NCI-H510A (cell line): ENCODE results near the gene OTUD5.
A peak's percentile ranks its signal among the peaks of the same experiment; 100 is the strongest.

Experiments
- DNase-seq: peaks from one replicate; lab custom pipeline; 2025; lab: John Stamatoyannopoulos, UW

The OTUD5 gene

DNA sequence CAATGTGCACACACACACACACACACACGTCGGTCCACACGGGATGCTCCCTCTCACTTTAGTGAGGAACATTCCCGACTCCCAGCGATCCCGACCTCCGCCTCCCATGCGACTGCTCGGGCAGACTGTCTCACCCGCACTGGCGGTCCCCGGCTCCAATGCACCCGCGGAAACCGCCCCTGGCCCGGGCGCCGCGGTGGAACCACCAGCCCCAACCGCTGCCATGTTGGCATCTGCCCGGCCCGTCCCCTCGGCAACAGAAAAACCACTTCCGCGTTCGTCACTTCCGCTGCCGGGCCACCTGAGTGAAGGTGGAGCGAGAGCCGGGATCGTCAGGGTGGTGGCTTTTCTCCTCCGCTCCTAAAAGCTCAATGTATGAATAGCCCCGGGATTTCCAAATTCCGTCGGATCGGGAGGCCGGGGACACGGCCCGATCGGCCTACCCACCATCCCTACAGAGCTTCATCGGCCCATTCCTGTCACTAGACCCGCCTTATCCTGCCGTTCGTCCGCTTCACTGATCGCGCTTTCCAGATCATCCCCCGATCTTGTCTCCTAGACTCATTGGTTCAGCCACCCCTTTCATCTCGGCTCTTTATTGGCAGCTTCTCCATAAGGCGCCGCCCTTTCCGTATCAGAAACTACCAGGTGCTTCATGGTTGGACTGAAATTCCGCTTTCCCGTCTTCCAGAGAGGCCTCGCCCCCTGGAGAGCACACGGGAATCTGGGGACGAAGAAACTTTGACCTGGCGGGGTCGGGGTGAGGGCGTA is 45.8 kb downstream of the OTUD5 start, which contains the start of gene SLC35A2:
SLC35A2 (minus strand) TSS at position 235 of the 771 bp plus-strand sequence; CDS start at position 225, 10 bp downstream.
- DNase-seq = peak; percentile 81

DNA sequence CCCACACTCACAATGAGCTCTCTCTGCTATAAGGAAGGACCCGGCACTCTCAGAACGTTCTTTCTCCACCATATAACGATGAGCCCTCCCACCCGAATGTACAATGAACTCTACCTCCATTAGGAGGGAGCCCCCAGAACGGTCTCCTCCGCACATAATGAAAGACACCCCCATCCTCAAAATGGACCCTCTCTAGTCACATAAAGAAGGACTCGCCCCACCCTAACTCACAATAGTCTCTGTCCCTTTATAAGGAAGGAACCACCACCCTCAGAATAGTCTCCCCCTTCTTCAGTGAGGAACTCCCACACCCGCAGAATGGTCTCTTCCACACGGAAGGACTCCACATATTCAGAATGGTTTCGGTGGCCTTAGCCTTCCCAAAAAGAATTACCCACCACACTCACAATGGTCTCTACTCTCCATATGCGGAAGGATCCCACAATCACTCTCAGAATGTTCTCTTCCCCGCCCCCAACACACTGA is 46.4 kb downstream of the OTUD5 start:
- DNase-seq = no peak

DNA sequence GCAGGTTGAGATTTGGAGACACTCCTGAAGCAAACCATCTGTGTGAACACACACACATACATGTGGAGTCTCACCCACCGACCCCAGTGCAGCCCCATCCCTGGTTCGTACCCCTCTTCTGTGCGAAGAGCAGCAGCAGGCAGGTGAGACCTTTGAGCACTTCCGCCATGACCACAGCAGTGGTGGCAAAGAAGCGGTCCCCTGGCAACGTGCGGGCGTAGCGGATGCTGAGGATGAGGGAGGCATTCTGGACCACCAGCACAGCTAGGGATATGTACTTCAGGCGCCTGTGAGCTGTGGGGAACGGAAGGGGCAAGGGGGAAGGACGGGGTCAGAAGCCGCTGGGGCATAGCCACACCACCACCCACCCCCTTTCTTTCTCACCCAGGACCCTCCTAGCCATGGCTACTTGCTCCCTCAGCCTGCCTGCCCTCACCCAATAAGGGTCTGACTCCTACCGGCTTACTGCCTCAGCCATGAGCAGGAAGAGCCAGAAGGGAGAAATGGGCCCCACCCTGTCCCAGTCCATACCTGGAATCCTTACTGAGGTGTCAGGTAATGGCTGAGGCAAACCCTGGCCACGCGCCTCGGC is 47.6 kb downstream of the OTUD5 start:
- no peak for DNase-seq

DNA sequence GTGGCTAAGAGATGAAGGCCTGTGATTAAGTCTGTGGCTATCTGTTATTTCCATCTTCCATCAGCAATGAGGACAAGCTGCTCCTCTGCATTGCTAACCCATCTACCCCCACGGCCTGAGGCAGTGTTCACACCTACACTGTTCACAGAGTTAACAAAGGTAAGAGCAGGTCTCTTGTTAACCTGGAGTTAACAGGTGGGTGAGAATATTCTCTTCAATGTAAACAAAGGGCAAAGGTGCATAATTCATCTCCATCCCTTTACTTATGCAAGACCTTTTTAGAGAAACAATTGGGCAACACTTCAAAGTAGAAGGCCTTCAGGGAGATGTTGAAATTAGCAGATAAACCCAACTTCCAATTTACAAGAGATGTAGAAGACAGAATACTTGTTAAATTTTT is 48.8 kb downstream of the OTUD5 start:
- DNase-seq = no peak

DNA sequence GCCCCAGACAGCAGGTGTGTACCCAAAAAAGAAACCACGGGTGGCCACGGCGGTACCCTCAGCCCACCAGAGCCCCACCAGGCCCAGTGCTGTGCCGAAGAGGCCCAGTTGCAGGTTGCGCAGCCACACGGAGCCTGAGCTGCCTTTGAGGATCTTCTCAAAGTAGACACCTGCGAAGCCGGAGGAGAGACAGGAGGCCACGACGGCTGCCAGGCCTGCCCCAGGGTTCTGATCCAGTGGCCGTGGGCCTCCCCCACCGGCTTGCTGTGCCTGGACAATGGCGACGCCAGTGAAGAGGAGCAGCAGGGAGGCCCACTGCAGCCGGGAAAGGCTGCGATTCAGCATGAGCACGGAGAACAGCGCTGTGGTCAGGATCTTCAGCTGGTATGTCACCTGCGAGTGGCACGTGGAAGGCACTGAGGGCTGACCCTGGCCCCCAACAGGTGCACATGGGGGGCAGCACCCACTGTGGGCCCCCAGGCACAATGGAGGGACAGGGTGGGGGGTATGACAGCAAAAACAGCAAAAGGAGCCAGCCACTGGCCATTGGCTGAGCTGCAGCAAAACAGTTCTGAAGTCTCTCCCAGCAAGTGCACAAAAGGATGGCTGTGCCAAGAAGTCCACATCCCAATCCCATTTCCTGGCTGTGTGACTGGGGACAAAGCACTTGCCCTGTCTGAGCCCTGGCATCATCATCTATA is 52.2 kb downstream of the OTUD5 start:
- no peak for DNase-seq

DNA sequence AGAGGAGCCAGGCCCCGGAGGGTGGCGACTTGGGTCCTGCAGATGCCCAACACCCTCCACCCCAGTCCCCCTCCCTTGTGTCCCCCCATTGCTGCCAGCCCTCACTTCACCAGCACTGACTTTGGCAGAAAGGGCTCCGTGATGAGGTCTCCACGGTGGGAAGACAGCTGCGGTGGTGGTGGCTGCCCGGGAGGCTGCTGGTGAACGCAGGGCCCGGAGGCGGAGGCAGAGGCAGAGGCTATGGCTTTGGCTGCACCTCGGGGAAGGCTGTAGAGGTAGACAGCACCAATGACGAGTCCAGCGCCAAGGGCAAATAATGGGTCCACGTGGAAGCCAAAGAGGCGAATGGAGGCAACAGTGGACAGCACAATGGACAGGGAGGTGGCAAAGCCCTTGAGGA is 52.8 kb downstream of the OTUD5 start:
- DNase-seq = no peak

DNA sequence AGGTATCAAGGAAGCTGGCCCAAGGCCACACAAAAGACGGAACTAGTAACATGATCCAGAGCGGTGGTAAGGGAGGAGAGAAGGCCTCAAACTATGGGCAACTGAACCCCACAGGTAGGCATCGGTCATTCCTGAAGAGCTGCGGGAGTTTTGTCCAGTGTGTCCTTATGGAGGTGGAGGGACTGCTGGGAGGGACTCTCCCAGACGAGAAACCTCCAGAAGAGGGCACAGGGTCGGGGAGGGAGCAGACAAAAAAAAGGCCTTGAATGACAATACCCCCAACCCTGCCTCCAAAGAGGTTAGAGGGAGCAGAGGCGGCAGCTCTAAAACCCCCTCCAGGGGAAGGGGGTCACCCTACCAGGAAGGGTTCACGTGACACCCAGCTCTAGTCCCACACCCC is 53.2 kb downstream of the OTUD5 start:
- DNase-seq = no peak

DNA sequence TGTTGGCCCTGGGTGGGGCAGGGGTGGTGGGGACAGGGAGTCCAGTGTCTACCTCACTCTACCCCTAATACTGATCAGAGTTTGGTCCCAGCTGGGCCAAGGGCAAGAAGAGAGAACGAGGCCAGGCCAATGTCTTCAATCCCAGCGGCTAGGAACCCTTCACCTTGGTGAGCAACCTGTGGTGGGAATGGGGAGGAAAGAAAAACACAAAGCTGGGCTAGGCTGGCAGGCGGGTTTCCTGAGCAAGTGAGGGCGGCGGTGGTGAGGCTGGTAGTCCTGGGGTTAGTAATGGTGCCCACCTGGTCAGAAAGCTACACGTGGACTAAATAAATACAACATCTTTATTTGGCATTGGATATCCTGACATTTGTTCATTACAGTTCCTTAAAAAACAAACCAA is 54.1 kb downstream of the OTUD5 start:
- no peak for DNase-seq

DNA sequence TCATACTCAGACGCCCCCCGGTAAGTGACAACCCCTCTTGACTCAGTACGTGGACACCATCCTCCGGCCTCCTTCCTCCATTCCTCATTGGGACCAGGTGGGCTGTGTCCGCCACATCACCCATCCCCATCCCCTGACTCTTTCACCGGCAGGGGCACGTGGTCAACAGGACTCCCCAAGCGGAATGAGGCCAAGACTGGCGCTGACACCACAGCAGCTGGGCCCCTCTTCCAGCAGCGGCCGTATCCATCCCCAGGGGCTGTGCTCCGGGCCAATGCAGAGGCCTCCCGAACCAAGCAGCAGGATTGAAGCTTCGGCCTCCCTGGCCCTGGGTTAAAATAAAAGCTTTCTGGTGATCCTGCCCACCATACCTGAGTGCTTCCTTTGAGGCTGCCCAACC is 54.6 kb downstream of the OTUD5 start:
- DNase-seq = no peak

DNA sequence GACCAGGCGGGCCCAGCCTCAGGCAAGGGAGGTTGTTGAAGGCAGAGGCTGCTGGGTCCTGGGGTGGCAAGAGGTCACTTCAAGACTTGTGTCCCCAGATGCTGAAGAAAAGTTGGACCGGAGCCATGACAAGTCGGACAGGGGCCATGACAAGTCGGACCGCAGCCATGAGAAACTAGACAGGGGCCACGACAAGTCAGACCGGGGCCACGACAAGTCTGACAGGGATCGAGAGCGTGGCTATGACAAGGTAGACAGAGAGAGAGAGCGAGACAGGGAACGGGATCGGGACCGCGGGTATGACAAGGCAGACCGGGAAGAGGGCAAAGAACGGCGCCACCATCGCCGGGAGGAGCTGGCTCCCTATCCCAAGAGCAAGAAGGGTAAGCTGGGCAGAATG is 55.3 kb downstream of the OTUD5 start:
- no peak for DNase-seq

DNA sequence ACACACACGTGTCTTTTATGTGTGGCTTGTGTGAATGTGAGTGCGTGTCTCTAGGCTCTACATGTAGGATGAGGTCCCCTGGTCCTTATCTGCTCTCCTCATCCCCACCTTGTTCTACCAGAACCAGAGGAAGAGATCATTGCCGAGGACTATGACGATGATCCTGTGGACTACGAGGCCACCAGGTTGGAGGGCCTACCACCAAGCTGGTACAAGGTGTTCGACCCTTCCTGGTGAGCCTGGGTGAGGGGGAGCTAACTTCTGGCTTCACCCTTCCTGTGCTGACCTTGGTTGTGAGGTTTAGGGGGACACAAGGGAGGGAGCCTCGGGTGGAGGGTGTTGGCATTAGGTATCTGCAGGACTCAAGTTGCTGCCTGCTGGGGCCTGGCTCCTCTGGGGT is 56.3 kb downstream of the OTUD5 start:
- no peak for DNase-seq

DNA sequence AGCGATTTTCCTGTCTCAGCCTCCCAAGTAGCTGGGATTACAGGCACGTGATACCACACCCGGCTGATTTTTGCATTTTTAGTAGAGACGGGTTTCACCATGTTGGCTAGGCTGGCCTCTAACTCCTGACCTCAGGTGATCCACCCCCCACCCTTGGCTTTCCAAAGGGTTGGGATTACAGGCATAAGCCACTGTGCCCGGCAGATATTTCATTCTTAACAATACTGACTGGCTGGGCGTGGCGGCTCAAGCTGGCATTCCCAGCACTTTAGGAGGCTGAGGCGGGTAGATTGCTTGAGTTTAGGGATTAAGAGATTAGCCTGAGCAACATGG is 58.4 kb downstream of the OTUD5 start:
- DNase-seq = no peak

DNA sequence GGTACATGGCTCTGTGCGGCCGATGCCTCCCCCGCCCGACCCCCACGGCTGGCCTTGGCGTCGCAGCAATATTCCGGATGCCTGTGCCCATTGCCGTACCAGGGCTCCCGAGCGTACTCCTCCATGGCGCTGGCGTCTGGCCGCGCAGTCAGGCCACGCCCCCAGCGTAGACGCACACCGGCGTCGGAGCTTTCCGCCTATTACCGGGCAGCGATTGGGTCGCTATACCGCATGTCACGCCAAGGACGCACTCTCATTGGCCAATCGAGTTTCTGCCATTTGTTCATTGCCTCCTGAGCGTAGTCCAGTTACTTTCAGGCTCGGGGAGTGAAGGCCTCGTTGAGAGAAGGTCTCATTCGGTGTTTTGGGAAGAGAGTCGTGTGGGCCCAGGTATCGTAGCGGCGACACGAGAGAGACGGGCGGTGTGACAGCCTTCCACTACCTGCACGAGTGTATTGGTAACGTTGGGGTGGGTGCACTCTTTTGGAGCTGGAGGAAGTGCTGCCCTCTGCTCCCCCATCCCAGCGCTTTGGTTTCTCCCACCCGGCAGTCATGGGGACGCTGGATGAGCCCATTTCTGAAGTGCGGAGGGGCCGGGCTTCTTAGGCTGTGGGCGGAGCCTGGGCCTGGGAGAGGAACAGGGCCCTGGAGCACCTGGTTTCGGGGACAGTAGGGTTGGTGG is 59.6 kb downstream of the OTUD5 start, which contains the start of the genes PQBP1 and TIMM17B:
PQBP1 (plus strand) TSS at position 306 of the 682 bp plus-strand sequence. CDS start 580 bp downstream, outside the sequence.
TIMM17B (minus strand) TSS at position 144 of the 682 bp plus-strand sequence; CDS start at position 125, 19 bp downstream.
- peak; percentile 85 for DNase-seq

DNA sequence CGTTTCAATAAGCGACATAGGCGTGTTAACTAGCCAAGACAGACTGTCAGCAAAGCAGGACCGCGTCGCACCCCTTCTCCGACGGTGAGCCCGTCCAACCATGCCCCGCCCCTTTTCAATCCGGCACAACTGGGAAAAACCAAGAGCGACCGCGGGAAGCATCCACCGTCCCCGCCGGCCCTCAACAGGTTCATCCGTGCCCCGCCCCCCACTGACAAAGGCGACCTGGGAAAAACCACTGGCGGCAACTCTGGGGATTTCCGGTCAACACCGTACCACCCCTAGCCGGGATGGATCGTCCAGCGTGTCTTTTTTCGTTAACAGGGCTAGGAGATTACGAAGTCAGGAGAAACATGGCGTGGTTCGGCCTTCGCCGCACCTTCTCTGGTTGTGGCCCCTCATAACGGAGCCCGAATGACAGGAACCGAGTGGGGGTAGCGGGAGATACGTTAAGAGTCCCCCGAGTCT is 60.2 kb downstream of the OTUD5 start:
- peak; percentile 82 for DNase-seq

DNA sequence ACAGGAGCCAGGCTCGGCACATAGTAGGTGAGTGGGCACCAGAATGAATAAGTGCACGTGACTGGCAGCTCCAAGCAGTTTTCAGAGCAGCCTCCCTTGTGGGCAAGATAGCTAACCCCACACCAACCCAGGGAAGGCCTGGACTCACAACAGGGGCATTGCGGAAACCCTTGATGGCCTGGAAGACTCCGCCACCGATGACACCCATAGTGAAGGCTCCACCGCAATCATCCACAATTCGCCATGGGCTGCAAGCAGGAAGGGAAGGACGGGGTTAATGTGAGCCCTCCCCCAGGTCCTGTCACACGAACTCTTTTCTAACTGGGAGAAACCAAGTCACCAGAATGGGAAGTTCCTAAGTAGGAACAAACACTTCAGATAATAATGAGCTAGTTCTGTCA is 60.8 kb downstream of the OTUD5 start:
- peak; percentile 9 for DNase-seq

DNA sequence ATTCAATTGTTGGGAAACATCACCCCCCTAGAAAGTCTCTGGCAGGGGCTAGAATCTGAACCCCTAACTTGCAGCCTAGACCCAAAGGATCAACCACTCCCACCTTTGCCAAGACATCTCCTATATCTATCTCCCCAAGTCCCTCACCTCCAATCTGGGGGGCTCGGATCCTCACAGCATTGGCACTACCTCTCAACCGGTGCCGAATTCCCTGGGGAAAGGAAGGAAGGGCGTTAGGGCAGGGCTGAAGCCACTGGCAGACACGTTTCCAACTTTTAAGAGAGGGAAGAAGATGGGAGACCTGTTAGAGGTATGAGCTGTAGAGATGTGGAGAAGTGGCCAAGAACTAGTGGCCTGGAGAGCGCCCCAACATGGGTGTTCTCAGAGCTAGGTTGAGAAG is 62.5 kb downstream of the OTUD5 start:
- no peak for DNase-seq

DNA sequence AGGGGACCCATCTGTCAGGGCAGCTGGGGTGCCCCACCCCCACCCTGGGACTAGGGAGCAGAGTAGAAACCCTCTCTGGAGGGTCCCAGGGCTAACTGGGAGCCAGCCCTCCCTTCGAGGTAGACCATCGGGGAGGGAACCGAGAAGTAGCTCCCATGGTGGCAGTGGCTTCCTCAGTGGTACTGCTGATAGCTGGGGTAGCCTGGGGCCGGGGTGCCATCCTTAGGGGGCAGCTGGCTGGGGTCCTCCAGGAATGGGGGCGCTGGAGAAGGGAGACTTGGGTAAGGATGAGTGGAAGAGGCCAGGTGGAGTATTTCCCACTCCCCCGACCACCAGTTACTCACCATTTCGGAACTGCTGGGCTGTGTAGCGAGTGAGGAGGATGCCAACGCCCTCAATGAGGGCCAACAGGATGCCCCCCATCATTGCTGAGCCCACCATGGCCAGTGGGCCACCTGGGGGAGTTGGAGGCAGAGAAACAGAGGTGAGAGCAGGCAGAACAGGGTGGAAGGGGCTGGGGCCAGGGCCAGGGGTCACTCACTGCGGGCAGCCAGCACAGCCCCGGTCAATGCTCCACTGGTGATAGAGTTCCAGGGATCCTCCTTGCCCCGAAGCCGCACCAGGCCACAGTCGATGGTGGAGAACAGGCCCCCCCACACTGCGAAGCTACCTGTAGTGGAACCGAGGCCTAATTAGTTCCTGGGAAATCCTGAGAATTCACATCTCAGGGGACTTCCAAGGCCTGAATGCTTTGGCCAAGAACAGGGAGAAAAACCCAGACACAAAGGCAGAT is 63.7 kb downstream of the OTUD5 start:
- no peak for DNase-seq

DNA sequence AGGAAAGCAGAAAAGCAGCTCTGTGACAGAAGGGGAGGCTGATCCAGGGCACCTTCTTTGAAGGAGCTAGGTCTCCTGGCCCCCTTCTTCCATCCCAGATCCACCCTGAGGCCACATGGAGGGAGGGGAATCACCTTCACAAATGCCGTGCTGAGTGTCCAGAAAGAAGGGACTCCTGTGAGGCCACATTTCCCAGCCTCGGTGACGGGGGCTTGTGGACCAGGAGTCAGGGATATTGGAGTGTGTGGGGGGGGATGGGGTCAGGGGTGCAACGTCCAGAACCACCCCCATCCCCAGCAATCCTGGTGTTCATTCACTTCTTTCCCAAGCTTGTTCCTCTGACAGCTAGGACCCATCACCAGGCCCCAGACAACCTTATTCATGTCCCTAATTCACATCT is 64.5 kb downstream of the OTUD5 start:
- no peak for DNase-seq

DNA sequence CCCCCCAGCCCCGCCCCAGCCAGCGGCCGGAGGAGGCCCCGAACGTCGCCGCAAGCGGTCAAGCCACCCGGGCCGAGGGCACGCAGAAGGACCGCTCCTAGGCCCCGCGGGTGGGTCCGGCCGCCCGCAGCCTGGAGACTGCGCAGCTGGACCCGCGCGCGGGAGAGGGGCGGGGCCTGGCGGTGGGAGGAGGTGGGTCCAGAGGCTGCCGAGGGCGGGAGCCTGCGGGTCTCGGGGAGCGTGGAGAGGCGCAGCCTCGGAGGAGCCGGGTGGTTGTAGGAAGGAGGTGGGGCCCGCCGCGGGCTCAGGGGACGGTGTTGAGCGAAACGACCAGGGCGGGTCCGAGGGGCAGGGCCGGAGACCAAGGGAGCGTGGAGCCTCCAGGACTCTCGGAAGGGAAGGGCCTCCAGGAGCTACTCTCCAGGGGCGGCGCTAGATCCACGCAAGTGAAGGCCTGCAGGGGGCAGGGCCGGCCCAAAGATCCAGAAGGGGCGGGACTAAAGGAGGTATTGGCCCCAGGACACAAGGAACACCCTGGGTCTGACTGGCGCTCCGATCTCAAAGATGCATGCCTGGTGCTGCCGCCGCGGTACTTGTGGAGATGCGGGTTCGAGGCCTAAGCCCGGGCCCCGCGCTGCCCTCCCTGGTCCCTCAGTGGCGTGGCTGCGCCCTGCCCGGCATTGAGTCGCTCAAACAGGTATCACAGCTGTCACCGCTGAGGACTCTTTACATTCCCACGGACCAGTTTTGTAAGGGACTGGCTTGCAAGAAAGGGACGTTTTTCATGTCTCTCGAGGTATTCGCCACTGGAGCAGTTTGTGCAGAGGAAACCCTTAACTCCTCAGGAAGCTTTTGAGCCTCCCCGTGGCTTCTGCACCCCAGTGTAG is 65.8 kb downstream of the OTUD5 start:
- DNase-seq = peak; percentile 84

DNA sequence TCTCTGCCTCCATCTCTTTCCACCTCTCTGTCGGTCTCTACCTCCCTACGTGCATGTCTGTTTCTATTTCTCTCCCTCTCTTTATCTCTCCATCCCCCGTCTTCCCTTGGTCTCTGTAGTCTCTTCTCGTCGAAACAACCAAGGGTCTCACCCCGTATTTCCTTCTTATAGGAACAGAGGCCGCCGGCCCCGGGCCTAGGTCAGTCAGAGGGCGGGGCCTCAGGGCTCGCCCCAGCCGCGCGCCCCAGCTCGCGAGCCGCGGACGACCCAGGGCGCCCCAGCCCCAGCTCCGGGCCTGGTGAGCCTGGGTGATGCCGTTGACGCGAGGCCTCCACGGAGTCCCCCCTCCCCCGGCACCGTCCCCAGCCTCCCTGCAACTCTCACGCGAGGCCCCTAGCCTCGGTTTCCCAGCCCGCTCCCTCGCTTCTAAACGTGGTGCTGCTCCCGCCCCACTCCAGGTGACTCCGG is 66.4 kb downstream of the OTUD5 start:
- peak; percentile 28 for DNase-seq
